Measurements from ENCODE around the gene CDCA5. TPM values are rescaled to one million over a fixed set of nuclear protein-coding genes. Genes with fewer than 3 reads are reported as not detected.

Gene CDCA5, protein sequence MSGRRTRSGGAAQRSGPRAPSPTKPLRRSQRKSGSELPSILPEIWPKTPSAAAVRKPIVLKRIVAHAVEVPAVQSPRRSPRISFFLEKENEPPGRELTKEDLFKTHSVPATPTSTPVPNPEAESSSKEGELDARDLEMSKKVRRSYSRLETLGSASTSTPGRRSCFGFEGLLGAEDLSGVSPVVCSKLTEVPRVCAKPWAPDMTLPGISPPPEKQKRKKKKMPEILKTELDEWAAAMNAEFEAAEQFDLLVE
- 9.5 and 17.3 TPM in 2 replicates for total RNA-seq (2022)
- percentile 53 among the genes with signal in this experiment for Bru-seq, nascent RNA
- percentile 49 among the genes with signal in this experiment for BruChase-seq, experiment 1, labeled RNA remaining after a 6-hour chase
- BruChase-seq, experiment 2, labeled RNA remaining after a 2-hour chase: percentile 68 among the genes with signal in this experiment
- long read RNA-seq, transcript CDCA5-201 (6 exons, 2,587 nt): major isoform, 59 of 68 reads
- long read RNA-seq, partial matches to known transcripts: 3 of 68 reads
- long read RNA-seq, other reads (novel, unspliced or antisense): 3 of 68 reads

- Mint-ChIP-seq H3K36me3 (ENCODE audit: insufficient read depth, unreplicated experiment) (peaks cover 36% of the 10 kb centered on the region), H3K27me3 (ENCODE audit: insufficient read depth, unreplicated experiment) (no peaks in the 10 kb centered on the region), H3K4me1 (ENCODE audit: insufficient read depth, unreplicated experiment) (peaks cover 25% of the 10 kb centered on the region), H3K4me3 (ENCODE audit: unreplicated experiment) (peak within 1 kb of the TSS; percentile 99), H3K9me3 (ENCODE audit: unreplicated experiment) (no peaks in the 10 kb centered on the region), H3K27ac (ENCODE audit: low read depth, unreplicated experiment) (peak within 1 kb of the TSS; percentile 99)
- ChIA-PET CTCF (interaction anchor here (1.7 kb wide), 1 partner anchor 43 kb away, joined by 10 read pairs; the partner anchor contains the start of gene SAC3D1), POLR2A (interaction anchor here (0.7 to 1.7 kb wide), 4 partner anchors 13 to 41 kb away, joined by 3 to 11 read pairs (median 4); partner anchors contain the start of gene ZNHIT2)
- DNase-seq (ENCODE audit: unreplicated experiment): peak; percentile 94
- intact Hi-C loops (cut with micrococcal nuclease): loop anchor here (5.0 kb wide), 2 partner anchors 42 to 57 kb away; partner anchors contain the start of genes SAC3D1 and SNX15
- BruUV-seq (replicated peaks): no TSS peak
- TF ChIP-seq, protein P1, sequence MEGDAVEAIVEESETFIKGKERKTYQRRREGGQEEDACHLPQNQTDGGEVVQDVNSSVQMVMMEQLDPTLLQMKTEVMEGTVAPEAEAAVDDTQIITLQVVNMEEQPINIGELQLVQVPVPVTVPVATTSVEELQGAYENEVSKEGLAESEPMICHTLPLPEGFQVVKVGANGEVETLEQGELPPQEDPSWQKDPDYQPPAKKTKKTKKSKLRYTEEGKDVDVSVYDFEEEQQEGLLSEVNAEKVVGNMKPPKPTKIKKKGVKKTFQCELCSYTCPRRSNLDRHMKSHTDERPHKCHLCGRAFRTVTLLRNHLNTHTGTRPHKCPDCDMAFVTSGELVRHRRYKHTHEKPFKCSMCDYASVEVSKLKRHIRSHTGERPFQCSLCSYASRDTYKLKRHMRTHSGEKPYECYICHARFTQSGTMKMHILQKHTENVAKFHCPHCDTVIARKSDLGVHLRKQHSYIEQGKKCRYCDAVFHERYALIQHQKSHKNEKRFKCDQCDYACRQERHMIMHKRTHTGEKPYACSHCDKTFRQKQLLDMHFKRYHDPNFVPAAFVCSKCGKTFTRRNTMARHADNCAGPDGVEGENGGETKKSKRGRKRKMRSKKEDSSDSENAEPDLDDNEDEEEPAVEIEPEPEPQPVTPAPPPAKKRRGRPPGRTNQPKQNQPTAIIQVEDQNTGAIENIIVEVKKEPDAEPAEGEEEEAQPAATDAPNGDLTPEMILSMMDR (IDR thresholded peaks at IDR 0.05; ENCODE audit: unreplicated experiment): no peak
Observed at GRCh38 chr11:65083834-65084597, at the start of gene CDCA5, which contains the start of gene ZFPL1. Gene CDCA5, minus strand, starts transcription at chr11:65084040. Its CDS starts 62 bp downstream, at chr11:65083978. Gene ZFPL1, plus strand, starts transcription at chr11:65084222. Its CDS starts 477 bp downstream, at chr11:65084699.

DNA sequence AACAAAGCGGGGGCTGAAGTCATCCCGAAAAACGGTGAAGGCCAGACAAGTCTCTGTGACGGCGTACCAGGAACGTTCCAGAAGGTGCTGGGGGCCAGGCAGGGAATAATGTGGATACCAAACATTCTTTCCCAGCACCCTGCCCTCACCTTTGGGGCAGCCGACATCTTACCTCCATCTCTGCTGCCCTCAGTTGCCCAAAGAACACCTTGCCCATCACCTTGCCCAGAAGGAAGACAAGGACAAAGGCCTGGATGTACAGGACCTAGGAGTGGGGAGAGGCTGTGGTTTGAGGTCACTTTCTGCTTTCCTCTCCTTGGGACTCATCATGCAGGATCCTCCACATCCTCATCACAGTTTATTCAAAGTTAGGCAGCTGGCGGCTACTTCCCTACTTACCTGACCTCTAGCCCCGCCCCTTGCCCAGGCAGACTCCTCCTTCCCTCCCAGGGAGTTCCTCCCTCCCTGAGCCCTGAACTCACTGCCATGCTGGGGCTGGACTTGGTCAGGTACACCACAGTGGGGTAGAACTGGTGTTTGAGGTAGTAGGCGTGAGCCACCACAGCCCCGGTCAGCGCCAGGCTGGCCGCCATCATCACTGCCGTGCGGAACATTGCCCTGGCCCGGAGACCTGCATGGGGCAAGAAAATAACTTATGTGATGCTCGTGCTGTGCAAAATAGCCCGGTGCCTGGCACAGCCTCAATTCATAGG lies 49.3 kb upstream of the CDCA5 start:
- peaks cover 40% of the 10 kb centered on the region for H3K36me3 Mint-ChIP-seq (ENCODE audit: insufficient read depth, unreplicated experiment)
- POLR2A ChIA-PET: interaction anchor here (0.7 to 8.2 kb wide), 15 partner anchors 10 to 815 kb away, joined by 3 to 157 read pairs (median 7); partner anchors contain the start of genes ARL2, CAPN1, FAU and MRPL49

GRCh38 chr11:65132238-65132987 lies 48.6 kb upstream of the CDCA5 start:
- Mint-ChIP-seq H3K36me3 (ENCODE audit: insufficient read depth, unreplicated experiment) (peaks cover 46% of the 10 kb centered on the region), H3K4me1 (ENCODE audit: insufficient read depth, unreplicated experiment) (peaks cover 28% of the 10 kb centered on the region), H3K27ac (ENCODE audit: low read depth, unreplicated experiment) (peak overlapping the region; percentile 100), H3K27me3 (ENCODE audit: insufficient read depth, unreplicated experiment) (no peaks in the 10 kb centered on the region), H3K9me3 (ENCODE audit: unreplicated experiment) (no peaks in the 10 kb centered on the region), H3K4me3 (ENCODE audit: unreplicated experiment) (peak overlapping the region; percentile 99)
- TF ChIP-seq, protein P1 (IDR thresholded peaks at IDR 0.05; ENCODE audit: unreplicated experiment): no peak
- intact Hi-C loops (cut with micrococcal nuclease): no loop called here
- POLR2A ChIA-PET: interaction anchor here (1.4 to 8.2 kb wide), 7 partner anchors 10 to 482 kb away, joined by 3 to 157 read pairs (median 56); partner anchors contain the start of genes CAPN1, FAU, MRPL49 and ZNHIT2
- no peak for DNase-seq (ENCODE audit: unreplicated experiment)
- CTCF ChIA-PET: interaction anchor here (0.6 kb wide), 1 partner anchor 12 kb away, joined by 3 read pairs; no protein-coding TSS in a partner anchor
- no TSS peak for BruUV-seq (replicated peaks)

More for the DNA sequence above, 49.3 kb upstream of the CDCA5 start:
- BruUV-seq (replicated peaks): no TSS peak
- Mint-ChIP-seq H3K4me3 (ENCODE audit: unreplicated experiment) (peak overlapping the region; percentile 99), H3K27me3 (ENCODE audit: insufficient read depth, unreplicated experiment) (no peaks in the 10 kb centered on the region), H3K4me1 (ENCODE audit: insufficient read depth, unreplicated experiment) (peaks cover 28% of the 10 kb centered on the region), H3K27ac (ENCODE audit: low read depth, unreplicated experiment) (peak overlapping the region; percentile 100), H3K9me3 (ENCODE audit: unreplicated experiment) (no peaks in the 10 kb centered on the region)
- TF ChIP-seq, protein P1 (IDR thresholded peaks at IDR 0.05; ENCODE audit: unreplicated experiment): no peak
- intact Hi-C loops (cut with micrococcal nuclease): no loop called here
- DNase-seq (ENCODE audit: unreplicated experiment): peak; percentile 66
- CTCF ChIA-PET: interaction anchor here (0.6 to 0.8 kb wide), 2 partner anchors 11 to 48 kb away, joined by 3 to 4 read pairs; partner anchors contain the start of gene CAPN1

All from MCF 10A (cell line).